NCI-H82 treated with DMSO at 0.1 percent for 48 hours (cell line): ENCODE data around the gene ZBTB21.

Experiments used
- DNase-seq: peaks from one replicate; lab custom pipeline; 2025; ENCODE audit not compliant: unreplicated experiment; lab: John Stamatoyannopoulos, UW

The ZBTB21 gene

GRCh38 chr21:42021371-42022090, 11.4 kb upstream of the ZBTB21 start:
- no peak for DNase-seq

- DNase-seq: no peak
Observed at GRCh38 chr21:42019706-42020105, 9.5 kb upstream of the ZBTB21 start.

- DNase-seq: no peak
Observed at GRCh38 chr21:42019101-42019605, 9.0 kb upstream of the ZBTB21 start.

- no peak for DNase-seq
Observed at GRCh38 chr21:42017022-42017421, 6.9 kb upstream of the ZBTB21 start.

GRCh38 chr21:42016364-42016985, 6.3 kb upstream of the ZBTB21 start:
- no peak for DNase-seq

- DNase-seq: no peak
Observed at GRCh38 chr21:42013931-42014330, 3.8 kb upstream of the ZBTB21 start.

- no peak for DNase-seq
Observed at GRCh38 chr21:42013376-42013775, 3.2 kb upstream of the ZBTB21 start.

- DNase-seq: no peak
Observed at GRCh38 chr21:42012763-42013329, 2.7 kb upstream of the ZBTB21 start.

GRCh38 chr21:42012344-42012743, 2.2 kb upstream of the ZBTB21 start:
- DNase-seq: no peak

GRCh38 chr21:42010507-42011495, 641 bp upstream of the ZBTB21 start:
- no peak for DNase-seq

- DNase-seq: no peak
Observed at GRCh38 chr21:42009018-42009830, 936 bp downstream of the ZBTB21 start.

- no peak for DNase-seq
Observed at GRCh38 chr21:42007356-42007940, 2.7 kb downstream of the ZBTB21 start.

- DNase-seq: no peak
Observed at GRCh38 chr21:42006765-42007164, 3.4 kb downstream of the ZBTB21 start.

GRCh38 chr21:42004406-42005199, 5.6 kb downstream of the ZBTB21 start:
- DNase-seq: no peak

GRCh38 chr21:42003051-42003461, 7.1 kb downstream of the ZBTB21 start:
- no peak for DNase-seq

- no peak for DNase-seq
Observed at GRCh38 chr21:42002421-42002958, 7.7 kb downstream of the ZBTB21 start.

GRCh38 chr21:42001781-42002180, 8.4 kb downstream of the ZBTB21 start:
- no peak for DNase-seq

- no peak for DNase-seq
Observed at GRCh38 chr21:42000908-42001307, 9.3 kb downstream of the ZBTB21 start.

- no peak for DNase-seq
Observed at GRCh38 chr21:41997657-41998056, 12.5 kb downstream of the ZBTB21 start.
